ENCODE results near the gene ZNF691.
A peak's percentile ranks its signal among the peaks of the same experiment; 100 is the strongest.
"Not testable (repeated sequence)": the region's sequence is repeated elsewhere in the genome, so short reads cannot be mapped to it uniquely, and the experiment has no call there.

Gene ZNF691

GRCh38 chr1:42846257-42847110, at the start of gene ZNF691:
ZNF691 (plus strand) TSS chr1:42846613; CDS start chr1:42849659, 3,046 bp downstream.
- peak; percentile 85 for DNase-seq (ENCODE audit: low read depth)

- DNase-seq (ENCODE audit: low read depth), result no peak
Measured at GRCh38 chr1:42797414-42797813, 49.0 kb upstream of the ZNF691 start.

- no peak for DNase-seq (ENCODE audit: low read depth)
Measured at GRCh38 chr1:42797979-42798378, 48.4 kb upstream of the ZNF691 start.

- DNase-seq (ENCODE audit: low read depth), result no peak
Measured at GRCh38 chr1:42801832-42802473, 44.5 kb upstream of the ZNF691 start.

GRCh38 chr1:42806171-42806570, 40.2 kb upstream of the ZNF691 start:
- DNase-seq (ENCODE audit: low read depth), result no peak

GRCh38 chr1:42806593-42806992, 39.8 kb upstream of the ZNF691 start:
- DNase-seq (ENCODE audit: low read depth), result no peak

GRCh38 chr1:42807056-42807668, 39.3 kb upstream of the ZNF691 start:
- DNase-seq (ENCODE audit: low read depth), result no peak

GRCh38 chr1:42814815-42815214, 31.6 kb upstream of the ZNF691 start:
- not testable (repeated sequence) for DNase-seq (ENCODE audit: low read depth)

GRCh38 chr1:42815941-42816584, 30.4 kb upstream of the ZNF691 start:
- no peak for DNase-seq (ENCODE audit: low read depth)

GRCh38 chr1:42816585-42817439, 29.6 kb upstream of the ZNF691 start, which contains the start of the genes ERMAP and SVBP:
ERMAP (plus strand) TSS chr1:42817122; CDS start chr1:42830449, 13,327 bp downstream.
SVBP (minus strand) TSS chr1:42817397; CDS start chr1:42816544, 853 bp downstream.
- DNase-seq (ENCODE audit: low read depth), result peak; percentile 84

GRCh38 chr1:42817440-42817767, 29.0 kb upstream of the ZNF691 start:
- DNase-seq (ENCODE audit: low read depth), result no peak

GRCh38 chr1:42817976-42818375, 28.4 kb upstream of the ZNF691 start:
- DNase-seq (ENCODE audit: low read depth), result no peak

GRCh38 chr1:42820813-42821212, 25.6 kb upstream of the ZNF691 start:
- DNase-seq (ENCODE audit: low read depth), result no peak

GRCh38 chr1:42821690-42822089, 24.7 kb upstream of the ZNF691 start:
- DNase-seq (ENCODE audit: low read depth), result no peak

GRCh38 chr1:42822800-42823392, 23.5 kb upstream of the ZNF691 start:
- DNase-seq (ENCODE audit: low read depth), result no peak

- DNase-seq (ENCODE audit: low read depth), result no peak
Measured at GRCh38 chr1:42824481-42825035, 21.9 kb upstream of the ZNF691 start.

- no peak for DNase-seq (ENCODE audit: low read depth)
Measured at GRCh38 chr1:42825036-42825851, 21.2 kb upstream of the ZNF691 start.

GRCh38 chr1:42830631-42831030, 15.8 kb upstream of the ZNF691 start:
- DNase-seq (ENCODE audit: low read depth), result no peak

GRCh38 chr1:42831273-42831672, 15.1 kb upstream of the ZNF691 start:
- no peak for DNase-seq (ENCODE audit: low read depth)

Measured in T-helper 22 cell (primary cell).